GM18499 (cell line): ENCODE data around the gene OR1L6.

Experiments used
- ATAC-seq: cut with Tn5 transposase; IDR thresholded peaks from one replicate; pipeline ENCODE4 v1.9.1; 2021; ENCODE audit warnings: moderate number of reproducible peaks; ENCODE audit not compliant: insufficient read depth, unreplicated experiment

Gene OR1L6, protein sequence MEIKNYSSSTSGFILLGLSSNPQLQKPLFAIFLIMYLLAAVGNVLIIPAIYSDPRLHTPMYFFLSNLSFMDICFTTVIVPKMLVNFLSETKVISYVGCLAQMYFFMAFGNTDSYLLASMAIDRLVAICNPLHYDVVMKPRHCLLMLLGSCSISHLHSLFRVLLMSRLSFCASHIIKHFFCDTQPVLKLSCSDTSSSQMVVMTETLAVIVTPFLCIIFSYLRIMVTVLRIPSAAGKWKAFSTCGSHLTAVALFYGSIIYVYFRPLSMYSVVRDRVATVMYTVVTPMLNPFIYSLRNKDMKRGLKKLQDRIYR

GRCh38 chr9:122742003-122742402 lies at the start of gene OR1L6:
TSS of gene OR1L6 (plus strand) at chr9:122742303. CDS start at chr9:122749848, 7,545 bp downstream.
- ATAC-seq: no peak

DNA sequence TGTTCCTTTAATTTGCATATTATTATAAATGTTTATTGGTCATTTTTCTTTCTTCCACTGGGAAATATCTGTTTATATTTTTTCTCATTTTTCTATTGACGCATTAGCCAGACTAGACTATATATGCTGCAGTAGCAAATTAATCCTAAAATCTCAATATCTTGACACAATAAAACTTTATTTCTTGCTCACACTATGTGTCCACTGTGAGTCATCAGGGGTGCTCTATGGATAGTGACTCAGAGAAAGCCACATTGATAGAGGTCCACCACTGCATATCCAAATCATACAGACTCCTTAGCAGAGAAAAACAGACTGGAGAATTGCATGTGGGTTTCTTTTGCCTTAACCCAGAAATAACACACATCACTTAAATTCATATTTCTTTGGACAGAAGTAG lies 46.4 kb upstream of the OR1L6 start:
- ATAC-seq: no peak

- no peak for ATAC-seq
Observed at GRCh38 chr9:122718038-122718437, 24.1 kb upstream of the OR1L6 start.

DNA sequence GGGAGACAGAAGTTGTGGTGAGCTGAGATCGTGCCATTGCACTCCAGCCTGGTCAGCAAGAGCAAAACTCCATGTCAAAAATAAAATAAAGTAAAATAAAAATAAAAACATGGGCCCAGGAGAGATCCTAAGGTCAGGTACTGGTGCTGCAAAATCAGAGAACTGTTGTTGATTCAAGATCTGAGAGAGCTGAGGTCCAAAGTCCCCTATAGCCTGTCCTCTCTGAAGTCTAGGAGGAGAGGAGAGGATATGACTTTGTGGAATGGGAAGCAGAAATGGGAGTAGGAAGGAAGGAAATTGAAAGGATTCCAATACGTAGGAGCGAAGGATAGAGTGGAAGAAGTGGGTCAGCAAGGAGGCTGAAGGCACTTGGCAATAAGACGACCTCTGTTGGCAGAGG lies 22.9 kb upstream of the OR1L6 start:
- ATAC-seq: no peak

DNA sequence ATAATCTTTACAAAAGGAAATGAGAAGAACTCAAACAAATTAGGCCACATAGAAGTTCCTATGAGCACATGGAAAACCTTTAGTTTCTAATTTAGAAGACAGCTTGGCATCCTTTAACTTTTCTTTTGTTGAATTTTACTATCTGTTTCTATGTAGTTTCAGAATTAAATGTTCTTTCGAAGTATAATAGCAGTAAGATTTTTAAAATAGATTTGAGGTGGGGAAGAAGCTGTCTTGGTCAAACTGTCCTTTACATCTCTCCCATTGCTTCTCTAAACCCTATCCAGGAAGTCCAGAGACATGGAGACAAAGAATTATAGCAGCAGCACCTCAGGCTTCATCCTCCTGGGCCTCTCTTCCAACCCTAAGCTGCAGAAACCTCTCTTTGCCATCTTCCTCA lies 18.4 kb upstream of the OR1L6 start, which contains the start of gene OR1L4:
Gene OR1L4, plus strand, starts transcription at position 301 of the 400 bp plus-strand sequence. Its CDS starts 0 bp downstream, at position 301.
- no peak for ATAC-seq

DNA sequence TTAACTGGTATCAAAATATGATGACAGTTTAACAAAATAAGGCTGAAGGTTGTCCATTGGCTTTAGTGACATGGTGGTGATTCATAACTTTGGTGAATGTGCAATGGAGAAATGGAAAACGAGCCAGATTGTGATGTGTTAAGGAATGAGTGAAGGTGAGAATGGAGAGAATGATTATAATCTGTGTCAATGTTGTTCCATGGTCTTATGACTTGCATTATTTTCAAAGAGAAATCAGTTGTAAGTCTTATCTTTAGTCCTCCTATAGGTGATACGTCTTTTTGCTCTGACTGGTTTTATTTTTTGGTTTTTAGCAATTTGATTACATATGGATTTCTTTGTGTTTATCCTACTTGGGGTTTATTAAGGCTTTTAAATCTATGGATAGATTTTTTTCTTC lies 12.7 kb downstream of the OR1L6 start:
- ATAC-seq: no peak

DNA sequence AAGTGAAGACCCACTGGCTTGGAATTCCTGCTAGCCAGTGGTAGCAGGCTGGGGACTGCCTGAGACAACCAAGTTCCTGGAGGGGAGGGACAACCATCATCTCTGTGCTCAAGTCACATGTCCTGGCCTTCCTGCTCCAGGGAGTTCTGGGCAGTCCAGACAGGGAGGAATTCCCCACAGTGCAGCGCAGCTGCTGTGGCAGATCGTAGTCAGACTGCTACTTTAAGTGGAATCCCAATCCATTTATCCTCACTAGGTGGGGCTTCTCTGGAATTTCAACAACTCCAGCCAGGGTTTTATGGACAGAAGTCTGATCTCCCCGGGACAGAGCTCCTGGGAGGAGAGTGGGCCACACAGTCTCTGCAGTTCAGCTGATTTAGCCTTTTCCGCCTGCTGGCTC lies 25.7 kb downstream of the OR1L6 start:
- ATAC-seq: no peak

DNA sequence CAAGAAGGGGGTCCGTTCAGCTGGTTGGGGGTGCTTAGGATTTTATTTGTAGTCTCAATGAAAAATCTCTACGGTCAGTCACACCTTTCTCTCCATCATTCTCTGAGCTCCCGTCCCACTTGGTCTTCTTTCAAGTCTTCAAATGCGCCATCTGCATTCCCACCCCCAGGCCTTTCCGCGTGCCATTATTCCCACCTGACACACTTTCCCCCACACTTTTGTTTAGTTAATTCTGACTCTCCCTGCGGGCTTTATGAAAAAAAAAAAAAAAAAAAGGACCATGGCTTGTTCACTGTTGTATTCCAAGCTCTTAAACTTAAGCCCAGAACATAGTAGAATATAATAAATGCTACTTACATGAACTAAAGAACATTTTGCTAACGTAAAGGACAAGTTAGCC lies 34.9 kb downstream of the OR1L6 start:
- no peak for ATAC-seq

GRCh38 chr9:122777935-122778627 lies 36.0 kb downstream of the OR1L6 start:
- no peak for ATAC-seq

- no peak for ATAC-seq
Observed at GRCh38 chr9:122779181-122779580, 37.1 kb downstream of the OR1L6 start.

GRCh38 chr9:122780026-122780425 lies 37.9 kb downstream of the OR1L6 start:
- no peak for ATAC-seq

GRCh38 chr9:122781671-122782070 lies 39.6 kb downstream of the OR1L6 start:
- no peak for ATAC-seq

DNA sequence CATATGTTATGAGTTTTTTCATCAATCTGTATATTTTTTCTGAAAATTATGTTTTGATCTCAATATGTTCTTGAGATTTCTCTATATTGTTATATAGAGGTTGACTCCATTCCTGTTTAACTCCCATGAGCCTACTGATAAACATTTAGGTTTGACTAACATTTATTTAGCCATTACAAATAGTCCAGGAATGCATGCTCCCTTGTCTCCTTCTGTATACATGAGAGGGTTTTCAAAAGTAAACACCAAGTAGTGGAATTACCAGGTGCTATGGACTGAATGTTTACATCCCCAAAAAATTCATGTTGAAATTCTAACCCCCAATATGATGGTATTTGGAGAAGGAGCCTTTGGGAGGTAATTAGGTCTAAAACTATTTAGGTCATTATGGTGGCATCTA lies 43.2 kb downstream of the OR1L6 start:
- ATAC-seq: no peak

GRCh38 chr9:122786338-122786737 lies 44.2 kb downstream of the OR1L6 start:
- no peak for ATAC-seq

- no peak for ATAC-seq
Observed at GRCh38 chr9:122788831-122789230, 46.7 kb downstream of the OR1L6 start, which contains the start of gene OR5C1. TSS of gene OR5C1 (plus strand) at chr9:122788933. CDS start at chr9:122788933, 0 bp downstream.

DNA sequence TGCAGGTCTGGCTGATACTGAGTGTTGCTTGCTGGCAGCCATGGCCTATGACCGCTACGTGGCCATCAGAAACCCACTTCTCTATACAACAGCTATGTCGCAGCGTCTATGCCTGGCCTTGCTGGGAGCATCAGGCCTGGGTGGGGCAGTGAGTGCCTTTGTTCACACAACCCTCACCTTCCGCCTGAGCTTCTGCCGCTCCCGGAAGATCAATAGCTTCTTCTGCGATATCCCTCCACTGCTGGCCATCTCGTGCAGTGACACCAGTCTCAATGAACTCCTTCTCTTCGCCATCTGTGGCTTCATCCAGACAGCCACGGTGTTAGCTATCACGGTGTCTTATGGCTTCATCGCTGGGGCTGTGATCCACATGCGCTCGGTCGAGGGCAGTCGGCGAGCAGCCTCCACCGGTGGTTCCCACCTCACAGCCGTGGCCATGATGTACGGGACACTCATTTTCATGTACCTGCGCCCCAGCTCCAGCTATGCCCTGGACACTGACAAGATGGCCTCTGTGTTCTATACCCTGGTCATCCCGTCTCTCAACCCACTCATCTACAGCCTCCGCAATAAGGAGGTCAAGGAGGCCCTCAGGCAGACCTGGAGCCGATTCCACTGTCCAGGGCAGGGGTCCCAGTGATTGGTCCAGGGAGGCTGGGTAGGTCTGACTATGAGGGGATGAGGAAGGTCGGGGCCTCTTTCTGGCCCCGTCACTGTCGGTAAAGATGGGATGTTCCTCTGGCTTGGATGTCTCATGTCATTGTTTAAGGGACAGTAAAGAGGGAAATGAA lies 47.3 kb downstream of the OR1L6 start:
- no peak for ATAC-seq

- no peak for ATAC-seq
Observed at GRCh38 chr9:122791872-122792669, 50.0 kb downstream of the OR1L6 start.

DNA sequence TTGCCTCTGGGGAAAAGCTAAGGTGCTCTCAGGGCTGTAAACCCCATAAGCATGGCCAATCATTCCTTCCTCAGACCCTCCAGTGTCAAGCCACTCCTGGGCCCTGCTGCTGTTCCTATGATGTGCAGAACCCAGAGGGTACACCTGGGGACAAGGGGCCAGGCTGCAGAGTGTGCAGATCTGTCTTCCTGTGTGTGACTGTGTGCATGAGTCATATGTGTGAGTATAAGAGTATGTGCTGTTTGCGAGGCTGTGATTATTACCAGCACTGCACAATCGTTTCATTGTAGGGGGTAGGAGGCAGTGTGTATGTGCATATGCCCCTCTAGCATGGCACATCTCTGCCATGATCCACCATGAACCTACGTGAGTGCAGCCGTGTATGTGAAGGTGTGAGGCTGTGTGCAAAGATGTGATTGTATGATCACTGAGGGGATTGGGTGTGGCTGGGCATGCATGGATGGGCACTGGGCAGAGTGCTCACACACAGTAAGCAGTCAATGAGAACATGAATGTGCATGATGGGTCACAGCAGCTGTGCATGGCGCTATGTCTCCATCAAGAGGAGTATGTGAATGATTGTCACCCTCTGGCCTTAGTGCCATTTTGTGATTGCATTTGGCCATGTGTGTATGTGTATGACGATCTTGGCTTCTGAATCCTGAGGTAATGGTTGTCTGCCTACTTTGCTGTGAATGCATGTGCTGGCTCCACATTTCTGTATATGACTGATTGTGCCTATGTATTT lies 55.4 kb downstream of the OR1L6 start:
- no peak for ATAC-seq
